Measurements from ENCODE around the gene NAT9. TPM values are rescaled to one million over a fixed set of nuclear protein-coding genes. Genes with fewer than 3 reads are reported as not detected.

Gene NAT9
- total and polyA plus RNA-seq, 2 of the 4 experiments (the other 2 are of a cell fraction) = 48.9 to 62.0 TPM

GRCh38 chr17:74743755-74744154 lies 32.4 kb downstream of the NAT9 start:
- Histone ChIP-seq H3K27ac (ENCODE audit: insufficient read depth, low read length) (no peak overlapping the region), H4K91ac (ENCODE audit: insufficient read depth, low read depth, low read length) (no peak overlapping the region), H2BK15ac (ENCODE audit: low read depth, low read length) (no peak overlapping the region), H3K14ac (replicated peaks; ENCODE audit: low read depth, low read length) (no peak overlapping the region), H3K4me1 (ENCODE audit: control insufficient read depth, insufficient read depth, low read length) (peaks cover 3% of the 10 kb centered on the region; the same call in 1 of the 2 replicates), H4K8ac (ENCODE audit: low read depth in 2 of 2, low read length in 2 of 2) (no peak overlapping the region), H3K9me3 (ENCODE audit: control insufficient read depth, insufficient read depth, low read length) (no peaks in the 10 kb centered on the region), H3K4me2 (ENCODE audit: low read depth, low read length) (no peak overlapping the region), H2AFZ (replicated peaks; ENCODE audit: low read length, poor library complexity) (no peak overlapping the region), H2AK9ac (replicated peaks; ENCODE audit: low read depth, low read length, poor library complexity) (peak overlapping the region; percentile 10), H2BK20ac (ENCODE audit: low read depth, low read length) (no peak overlapping the region), H3K23ac (ENCODE audit: low read depth, low read length) (no peak overlapping the region), H3K9me1 (ENCODE audit: insufficient read depth, low read length) (no peaks in the 10 kb centered on the region), H3K56ac (ENCODE audit: extremely low read depth, insufficient read depth, low read length) (no peak overlapping the region), H2BK5ac (ENCODE audit: low read depth, low read length, poor library complexity, severe bottlenecking) (no peak overlapping the region), H3K27me3 (ENCODE audit: control insufficient read depth, insufficient read depth, low read length) (peaks cover 8% of the 10 kb centered on the region; the same call in 1 of the 2 replicates), H4K20me1 (ENCODE audit: insufficient read depth, low read length) (no peaks in the 10 kb centered on the region), H2BK120ac (ENCODE audit: low read depth, low read length) (no peak overlapping the region), H4K5ac (ENCODE audit: low read depth, low read length) (no peak overlapping the region), H3K4ac (ENCODE audit: low read depth, low read length) (no peak overlapping the region), H3K9ac (ENCODE audit: low read depth, low read length) (no peak overlapping the region), H3K36me3 (ENCODE audit: control insufficient read depth, insufficient read depth, low read length) (no peaks in the 10 kb centered on the region), H3K79me1 (ENCODE audit: low read depth in 1 of 2, low read length in 2 of 2) (no peaks in the 10 kb centered on the region), H2AK5ac (ENCODE audit: low read depth, low read length) (no peak overlapping the region), H3K4me3 (ENCODE audit: insufficient read depth, low read depth, low read length) (no peak overlapping the region), H3K18ac (ENCODE audit: low read depth, low read length) (no peak overlapping the region)
- intact Hi-C loops (cut with micrococcal nuclease) (loop anchor here (1.0 kb wide), 3 partner anchors 33 to 215 kb away; partner anchors contain the start of gene NAT9), in situ Hi-C loops (cut with MboI; ENCODE audit: low sequenced_read_pairs) (loop anchor here (5.0 to 10.0 kb wide), 2 partner anchors 124 to 211 kb away; no protein-coding TSS in a partner anchor), dilution Hi-C loops (cut with HindIII; ENCODE audit: low sequenced_read_pairs, unreplicated experiment) (no loop called here)
- ATAC-seq (ENCODE audit: low read depth) = no peak
- BruUV-seq (replicated peaks) = no TSS peak
- CTCF ChIA-PET = no interaction called here
- WGBS, 2 experiments (ENCODE audit: extremely low coverage in 2 of 2, insufficient read length in 1 of 2) = no CpG with 5 or more reads among the region's 2 CpGs
- no peak for TF ChIP-seq RAD21 (IDR thresholded peaks at IDR 0.05; ENCODE audit: low read length)
- POLR2A ChIA-PET (ENCODE audit: unreplicated experiment) = no interaction called here
- no peak for DNase-seq

Measured in IMR-90 (cell line).